A549 treated with GW870086 at 1 μM for 4 hours (cell line): ENCODE results near the gene CLIC4. TPM values are rescaled to one million over a fixed set of nuclear protein-coding genes. Genes with fewer than 3 reads are reported as not detected.

Source experiments
- total RNA-seq: library from RNA; stranded (reverse); fragments of 200-300 nt; extraction: Qiagen RNA extraction; gene quantifications from 5 replicates; pipeline ENCODE4 v1.2.3, GENCODE V29; 2022; ENCODE audit warnings: low read depth

CLIC4 gene
- 29.6 to 50.7 TPM (median 45.8 TPM) in 5 replicates for total RNA-seq

GRCh38 chr1:24744911-24745710, at the start of gene CLIC4:
TSS of gene CLIC4 (plus strand) at chr1:24745447. CDS start at chr1:24745554, 107 bp downstream.

Other genes with a start within 250 kb of the CLIC4 start
- gene RCAN3, start 242.6 kb upstream of the CLIC4 start, total RNA-seq: 12.2 to 16.2 TPM (median 15.0 TPM) in 5 replicates
- 0.06 to 0.09 TPM (median 0.07 TPM) in 5 replicates for gene NCMAP, start 189.4 kb upstream of the CLIC4 start, total RNA-seq
- gene SRRM1, start 102.1 kb upstream of the CLIC4 start, total RNA-seq: 35.9 to 56.9 TPM (median 43.2 TPM) in 5 replicates
- 4.4 to 6.8 TPM (median 5.3 TPM) in 5 replicates for gene RUNX3, start 184.8 kb downstream of the CLIC4 start, total RNA-seq